ENCODE data around the gene PZP.
"Not testable (repeated sequence)": the region's sequence is repeated elsewhere in the genome, so short reads cannot be mapped to it uniquely, and the experiment has no call there.

GRCh38 chr12:9167345-9167744 lies 40.9 kb downstream of the PZP start:
- not testable (repeated sequence) for TF ChIP-seq CTCF (IDR thresholded peaks at IDR 0.05; ENCODE audit: insufficient read depth, low read depth, low read length); EZH2 (IDR thresholded peaks at IDR 0.05; ENCODE audit: insufficient read depth, low read length)

Data from astrocyte (in vitro differentiated cells and primary cell).